Measurements from ENCODE around the gene UBR2. TPM values are rescaled to one million over a fixed set of nuclear protein-coding genes. Genes with fewer than 3 reads are reported as not detected.

UBR2 gene
- total and polyA plus RNA-seq, 2 of the 4 experiments (the other 2 are of a cell fraction): 7.7 to 32.3 TPM

- peak; percentile 25 for ATAC-seq (ENCODE audit: low read depth)
- TF ChIP-seq MAFK (IDR thresholded peaks at IDR 0.05; ENCODE audit: low read depth, low read length) (peak; percentile 46; the same call in 1 of the 2 replicates), ELK1 (IDR thresholded peaks at IDR 0.05; ENCODE audit: borderline replicate concordance, low read depth, low read length) (no peak), CHD1 (IDR thresholded peaks at IDR 0.05; ENCODE audit: low read depth, low read length) (no peak), RFX5 (IDR thresholded peaks at IDR 0.05; ENCODE audit: low read depth, low read length) (no peak), SMC3 (IDR thresholded peaks at IDR 0.05; ENCODE audit: low read depth, low read length) (no peak), MAZ (IDR thresholded peaks at IDR 0.05; ENCODE audit: borderline replicate concordance, low read depth, low read length) (no peak), CEBPB (IDR thresholded peaks at IDR 0.05; ENCODE audit: low read depth, low read length) (peak; percentile 20; the same call in 1 of the 2 replicates), FOS (IDR thresholded peaks at IDR 0.05; ENCODE audit: low read depth, low read length) (peak; percentile 57), POLR2A (IDR thresholded peaks at IDR 0.05; ENCODE audit: low read depth, low read length) (no peak), MXI1 (IDR thresholded peaks at IDR 0.05; ENCODE audit: borderline replicate concordance, low read depth, low read length) (no peak), BHLHE40 (IDR thresholded peaks at IDR 0.05; ENCODE audit: low read depth, low read length) (0 out of 2 replicates have a peak, but pooled peaks have one; percentile 5), USF2 (IDR thresholded peaks at IDR 0.05; ENCODE audit: low read depth, low read length) (no peak), RAD21 (IDR thresholded peaks at IDR 0.05; ENCODE audit: low read length) (no peak)
- TF ChIP-seq, protein P1, sequence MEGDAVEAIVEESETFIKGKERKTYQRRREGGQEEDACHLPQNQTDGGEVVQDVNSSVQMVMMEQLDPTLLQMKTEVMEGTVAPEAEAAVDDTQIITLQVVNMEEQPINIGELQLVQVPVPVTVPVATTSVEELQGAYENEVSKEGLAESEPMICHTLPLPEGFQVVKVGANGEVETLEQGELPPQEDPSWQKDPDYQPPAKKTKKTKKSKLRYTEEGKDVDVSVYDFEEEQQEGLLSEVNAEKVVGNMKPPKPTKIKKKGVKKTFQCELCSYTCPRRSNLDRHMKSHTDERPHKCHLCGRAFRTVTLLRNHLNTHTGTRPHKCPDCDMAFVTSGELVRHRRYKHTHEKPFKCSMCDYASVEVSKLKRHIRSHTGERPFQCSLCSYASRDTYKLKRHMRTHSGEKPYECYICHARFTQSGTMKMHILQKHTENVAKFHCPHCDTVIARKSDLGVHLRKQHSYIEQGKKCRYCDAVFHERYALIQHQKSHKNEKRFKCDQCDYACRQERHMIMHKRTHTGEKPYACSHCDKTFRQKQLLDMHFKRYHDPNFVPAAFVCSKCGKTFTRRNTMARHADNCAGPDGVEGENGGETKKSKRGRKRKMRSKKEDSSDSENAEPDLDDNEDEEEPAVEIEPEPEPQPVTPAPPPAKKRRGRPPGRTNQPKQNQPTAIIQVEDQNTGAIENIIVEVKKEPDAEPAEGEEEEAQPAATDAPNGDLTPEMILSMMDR (conservative IDR thresholded peaks at IDR 0.05; ENCODE audit: low read depth, low read length): peak; percentile 20; the same call in 1 of the 2 replicates
Measured at GRCh38 chr6:42569102-42570028, 5.5 kb downstream of the UBR2 start.

More at GRCh38 chr6:42569102-42570028, 5.5 kb downstream of the UBR2 start:
- H2AK5ac ChIP-seq (ENCODE audit: low read depth, low read length): no peak overlapping the region
- H3K79me1 ChIP-seq (ENCODE audit: low read depth in 1 of 2, low read length in 2 of 2): peaks cover 20 to 76% of the 10 kb centered on the region in 2 experiments
- H2BK120ac ChIP-seq (ENCODE audit: low read depth, low read length): no peak overlapping the region
- no peak overlapping the region for H3K56ac ChIP-seq (ENCODE audit: extremely low read depth, insufficient read depth, low read length)
- H4K5ac ChIP-seq (ENCODE audit: low read depth, low read length): no peak overlapping the region
- peak; percentile 95 for DNase-seq
- H3K27ac ChIP-seq (ENCODE audit: insufficient read depth, low read length): no peak overlapping the region
- H3K4ac ChIP-seq (ENCODE audit: low read depth, low read length): no peak overlapping the region
- dilution Hi-C loops (cut with HindIII; ENCODE audit: low sequenced_read_pairs, unreplicated experiment) (no loop called here), intact Hi-C loops (cut with micrococcal nuclease) (no loop called here), in situ Hi-C loops (cut with MboI; ENCODE audit: low sequenced_read_pairs) (no loop called here)
- no peak overlapping the region; the same call in 1 of the 2 replicates for H3K4me2 ChIP-seq (ENCODE audit: low read depth, low read length)
- H3K23ac ChIP-seq (ENCODE audit: low read depth, low read length): no peak overlapping the region
- H3K9ac ChIP-seq (ENCODE audit: low read depth, low read length): no peak overlapping the region
- H3K36me3 ChIP-seq (ENCODE audit: control insufficient read depth, insufficient read depth, low read length): peaks cover 4% of the 10 kb centered on the region; the same call in 1 of the 2 replicates
- POLR2A ChIA-PET (ENCODE audit: unreplicated experiment): no interaction called here
- H3K4me1 ChIP-seq (ENCODE audit: control insufficient read depth, insufficient read depth, low read length): no peaks in the 10 kb centered on the region; the same call in 1 of the 2 replicates
- H3K9me1 ChIP-seq (ENCODE audit: insufficient read depth, low read length): no peaks in the 10 kb centered on the region; the same call in 1 of the 2 replicates
- CTCF ChIA-PET: interaction anchor here (0.6 kb wide), 1 partner anchor 490 kb away, joined by 3 read pairs; no protein-coding TSS in a partner anchor
- H4K8ac ChIP-seq (ENCODE audit: low read depth in 2 of 2, low read length in 2 of 2): no peak overlapping the region
- BruUV-seq (replicated peaks): no TSS peak
- H4K91ac ChIP-seq (ENCODE audit: insufficient read depth, low read depth, low read length): no peak overlapping the region
- no peaks in the 10 kb centered on the region for H3K27me3 ChIP-seq (ENCODE audit: control insufficient read depth, insufficient read depth, low read length)
- H3K18ac ChIP-seq (ENCODE audit: low read depth, low read length): no peak overlapping the region
- H3K14ac ChIP-seq (replicated peaks; ENCODE audit: low read depth, low read length): no peak overlapping the region
- no peak overlapping the region for H2AK9ac ChIP-seq (replicated peaks; ENCODE audit: low read depth, low read length, poor library complexity)
- H2BK5ac ChIP-seq (ENCODE audit: low read depth, low read length, poor library complexity, severe bottlenecking): peak overlapping the region; percentile 60
- H2BK20ac ChIP-seq (ENCODE audit: low read depth, low read length): no peak overlapping the region
- H2AFZ ChIP-seq (replicated peaks; ENCODE audit: low read length, poor library complexity): no peak overlapping the region
- no peak overlapping the region for H3K4me3 ChIP-seq (ENCODE audit: insufficient read depth, low read depth, low read length)
- no peaks in the 10 kb centered on the region for H3K9me3 ChIP-seq (ENCODE audit: control insufficient read depth, insufficient read depth, low read length)
- peaks cover 37% of the 10 kb centered on the region; the same call in 1 of the 2 replicates for H4K20me1 ChIP-seq (ENCODE audit: insufficient read depth, low read length)
- H2BK15ac ChIP-seq (ENCODE audit: low read depth, low read length): no peak overlapping the region
